Stimulated activated CD4-positive, alpha-beta T cell treated with anti-CD3 and anti-CD28 coated beads, Interleukin-1b, Interleukin-23, amount 100 ng/mL, for 1 hour (primary cell): ENCODE results near the gene ARHGAP26.

Experiments
- DNase-seq, 2 donors: peaks; one replicate each; pipeline ENCODE4 v3.0.0-alpha.2; 2020; ENCODE audit warnings: low read depth in 2 of 2

Gene ARHGAP26

DNA sequence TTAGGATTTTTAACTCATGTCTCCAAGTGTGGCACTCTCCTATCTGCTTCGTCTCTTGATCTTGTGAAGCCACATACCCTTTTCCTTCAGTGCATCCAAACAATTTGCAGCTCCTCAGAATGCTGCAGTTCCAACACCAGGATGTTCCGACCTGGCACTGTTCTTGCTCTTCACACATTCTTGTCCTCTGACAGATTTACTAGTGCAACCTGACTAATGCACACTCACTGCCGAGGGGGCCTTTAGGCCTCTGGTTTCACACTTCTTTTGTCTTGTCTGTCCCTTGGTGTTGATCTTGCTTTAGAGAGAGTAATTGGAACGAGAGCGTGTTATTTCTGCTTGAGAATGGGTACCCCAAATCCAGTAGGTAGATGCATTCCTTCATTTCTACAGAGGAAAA, 15.0 kb downstream of the ARHGAP26 start:
- no peak for DNase-seq

DNA sequence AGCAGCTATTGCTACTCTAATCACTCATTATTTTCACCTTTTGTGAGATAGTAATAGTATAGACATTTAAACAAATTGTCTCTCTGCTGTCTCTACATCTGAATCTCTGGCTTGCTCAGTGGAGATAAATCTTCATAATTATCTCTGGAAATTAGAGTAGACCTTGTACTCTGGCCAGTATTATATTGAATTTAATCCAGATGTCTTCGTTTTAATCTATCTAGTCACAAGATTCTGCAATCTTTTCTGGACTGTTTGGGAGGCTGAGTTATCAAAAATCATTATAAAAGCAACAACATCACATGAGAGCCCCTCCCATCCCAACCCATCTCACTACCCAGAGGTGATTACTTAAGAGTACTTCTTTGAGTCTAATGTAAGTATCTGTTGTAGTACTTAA, 19.0 kb downstream of the ARHGAP26 start:
- DNase-seq, result no peak

DNA sequence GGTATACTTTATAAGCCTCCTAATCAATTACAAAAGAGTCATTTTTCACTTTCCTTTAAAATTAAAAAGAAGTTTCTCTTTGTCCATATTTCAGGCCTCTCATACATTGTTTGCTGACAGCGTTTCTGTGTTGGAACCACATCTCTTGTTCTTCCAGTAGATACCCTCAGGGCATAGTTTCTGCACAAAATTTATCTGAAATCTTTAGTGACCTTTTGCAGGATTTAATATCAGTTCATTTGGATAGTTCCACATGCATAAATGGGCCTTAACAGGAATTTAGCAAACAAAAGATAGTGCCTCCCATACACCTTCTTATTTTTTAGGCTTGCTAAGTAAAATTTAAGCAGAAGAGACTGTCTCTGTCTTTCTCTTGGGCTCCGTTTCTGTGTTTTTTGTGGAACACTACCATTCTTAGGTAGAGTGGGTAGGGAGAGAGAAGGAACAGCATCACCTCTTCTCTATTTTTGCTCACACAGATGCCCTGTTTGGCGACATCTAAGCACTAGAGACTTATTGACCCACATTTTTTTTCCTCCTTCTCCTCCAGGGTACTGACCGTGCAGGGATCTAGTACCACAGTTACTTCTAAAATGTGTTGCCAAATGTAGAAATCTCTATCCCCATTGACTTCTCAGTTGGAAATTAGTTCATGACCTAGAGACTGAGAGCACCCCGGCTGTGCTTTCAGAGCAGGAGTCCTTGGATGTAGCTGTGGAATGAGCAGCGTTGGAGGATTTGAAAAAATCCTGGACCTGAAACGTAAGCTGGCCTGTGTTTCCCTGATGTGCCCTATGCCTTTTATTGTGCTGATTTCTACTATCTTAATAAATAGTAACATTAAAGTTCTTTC, 22.1 kb downstream of the ARHGAP26 start:
- no peak for DNase-seq

DNA sequence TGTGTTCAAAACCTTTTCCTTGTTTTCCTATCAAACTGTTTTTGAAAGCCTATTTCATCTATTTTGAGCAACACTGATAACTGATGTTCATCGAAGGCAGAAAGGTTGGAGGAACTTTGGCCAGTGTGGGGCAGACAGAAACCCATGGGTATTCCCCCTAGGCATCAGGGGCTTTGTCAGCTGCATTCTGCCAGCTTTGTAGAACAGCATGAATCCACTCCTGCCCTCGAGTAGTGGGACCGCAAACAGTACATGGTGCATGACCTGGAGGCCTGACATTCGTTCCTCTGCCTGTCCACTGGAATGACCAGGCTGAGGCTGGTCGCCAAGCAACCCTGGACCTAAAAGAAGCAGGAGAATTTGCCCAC, 22.7 kb downstream of the ARHGAP26 start:
- DNase-seq, result no peak

DNA sequence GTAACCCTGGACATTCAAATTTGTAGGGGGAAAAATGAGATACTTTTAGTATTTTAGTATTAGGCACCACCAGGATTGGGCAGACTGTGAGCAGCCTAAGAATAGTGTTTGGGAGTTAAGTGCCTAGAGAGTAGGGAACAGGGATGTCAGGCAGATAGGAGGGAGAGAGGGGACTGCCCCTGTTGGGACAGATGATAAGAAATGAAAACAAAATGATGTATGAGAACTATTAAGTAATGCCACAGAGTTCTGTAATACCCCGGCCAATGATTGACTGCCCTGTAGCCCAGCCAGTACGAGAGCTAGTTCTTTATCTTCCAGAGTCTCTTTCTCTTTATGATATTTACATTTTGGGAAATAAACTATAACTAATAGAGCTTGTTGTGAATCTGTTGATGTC, 24.4 kb downstream of the ARHGAP26 start:
- DNase-seq, result no peak

DNA sequence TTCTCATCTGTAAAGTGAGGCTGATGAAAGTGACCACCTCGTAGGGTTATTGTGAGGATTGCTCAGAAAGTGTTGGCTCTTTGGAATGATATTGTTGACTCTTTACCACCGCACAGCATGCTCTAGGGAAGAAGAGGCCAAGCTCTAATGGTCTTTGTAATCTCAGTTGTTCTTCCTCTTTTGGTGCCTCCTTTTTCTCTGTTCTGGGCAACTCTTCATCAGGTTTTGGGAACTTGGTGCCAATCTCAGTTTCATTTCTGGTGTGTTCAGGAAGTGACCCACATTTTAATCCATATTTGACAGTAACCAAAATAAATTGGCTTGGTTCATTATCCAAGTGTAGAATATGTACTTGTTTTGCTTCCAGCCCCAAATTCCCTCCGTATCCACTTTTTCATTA, 25.1 kb downstream of the ARHGAP26 start:
- no peak for DNase-seq

DNA sequence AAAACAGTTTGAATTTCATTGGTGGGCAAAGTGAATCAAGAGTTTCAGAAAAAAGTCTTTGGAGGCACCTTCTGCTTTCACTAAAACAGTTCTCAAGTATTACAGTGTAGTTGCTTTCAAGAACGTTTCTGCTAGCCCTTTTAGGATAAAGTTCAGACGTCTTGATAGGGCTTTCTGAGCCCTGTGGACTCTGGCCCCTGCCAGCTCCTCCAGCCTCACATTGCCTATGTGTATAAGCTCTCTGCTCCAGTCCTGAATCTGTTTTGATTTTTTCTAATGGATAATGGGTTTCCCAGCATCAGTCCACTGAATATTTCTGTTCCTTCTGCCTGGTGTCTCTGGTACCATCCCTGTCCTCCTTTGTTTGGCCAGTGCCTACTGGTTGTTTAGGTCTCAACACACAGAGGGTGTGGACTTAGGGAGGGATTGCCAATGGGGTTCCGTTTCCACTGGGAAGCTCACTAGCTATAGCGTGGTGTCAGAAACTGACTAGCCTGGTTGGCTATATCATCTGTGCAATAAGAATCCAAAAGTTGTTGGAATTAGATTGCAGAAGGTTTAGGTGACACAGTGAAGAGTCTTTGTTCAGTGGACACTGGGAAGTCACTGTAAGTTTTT, 26.4 kb downstream of the ARHGAP26 start:
- no peak for DNase-seq

DNA sequence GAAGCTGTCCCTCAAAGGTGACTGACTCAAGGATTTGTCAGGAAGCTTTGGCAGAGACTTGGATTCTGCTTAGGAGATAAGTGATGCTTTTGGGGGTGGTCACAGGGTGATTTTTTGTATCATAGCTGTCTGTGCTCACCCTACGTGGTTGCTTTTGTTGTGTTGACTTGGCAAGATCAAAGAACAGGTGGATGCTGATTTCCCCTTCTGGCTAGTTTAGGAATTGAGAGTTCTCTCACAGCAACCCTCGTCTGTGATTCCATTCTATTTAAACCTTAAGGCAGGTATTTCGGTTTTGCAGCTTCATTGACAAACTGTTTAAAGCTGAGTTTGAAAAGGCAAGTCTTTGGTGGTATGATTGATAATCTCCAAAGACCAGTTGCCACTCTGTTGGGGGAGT, 27.2 kb downstream of the ARHGAP26 start:
- no peak for DNase-seq

DNA sequence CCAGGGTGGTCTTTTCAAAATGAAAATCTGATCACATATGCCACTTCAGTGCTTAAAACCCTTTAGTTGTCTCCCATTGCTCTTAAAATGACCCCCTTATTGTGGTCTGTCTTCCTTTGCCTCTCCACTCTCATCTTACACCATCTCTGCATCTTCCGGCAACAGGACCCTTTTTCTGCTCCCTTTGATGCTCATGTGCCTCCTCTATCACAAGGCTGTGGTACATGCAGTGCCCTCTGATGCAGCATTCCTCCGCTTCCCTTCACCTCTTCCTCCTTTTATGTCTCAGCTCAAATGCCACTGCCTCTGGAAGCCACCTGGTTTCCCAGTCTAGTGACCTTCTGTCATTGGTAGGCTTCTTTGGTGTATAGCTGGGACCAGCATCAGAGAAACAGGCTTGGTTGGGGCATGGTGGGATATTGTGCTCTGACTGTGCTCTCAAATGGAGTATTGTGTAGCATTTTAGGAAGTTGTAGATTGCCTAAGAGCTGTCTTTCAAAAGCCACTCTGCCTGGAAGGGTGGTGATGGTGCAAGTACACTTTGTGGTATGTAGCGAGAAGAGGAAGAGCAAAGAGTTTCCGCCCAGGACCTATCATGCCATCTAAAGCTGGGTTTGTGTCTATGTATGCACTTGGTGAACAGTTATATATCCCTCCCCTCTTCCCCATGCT, 28.1 kb downstream of the ARHGAP26 start:
- DNase-seq, result no peak

DNA sequence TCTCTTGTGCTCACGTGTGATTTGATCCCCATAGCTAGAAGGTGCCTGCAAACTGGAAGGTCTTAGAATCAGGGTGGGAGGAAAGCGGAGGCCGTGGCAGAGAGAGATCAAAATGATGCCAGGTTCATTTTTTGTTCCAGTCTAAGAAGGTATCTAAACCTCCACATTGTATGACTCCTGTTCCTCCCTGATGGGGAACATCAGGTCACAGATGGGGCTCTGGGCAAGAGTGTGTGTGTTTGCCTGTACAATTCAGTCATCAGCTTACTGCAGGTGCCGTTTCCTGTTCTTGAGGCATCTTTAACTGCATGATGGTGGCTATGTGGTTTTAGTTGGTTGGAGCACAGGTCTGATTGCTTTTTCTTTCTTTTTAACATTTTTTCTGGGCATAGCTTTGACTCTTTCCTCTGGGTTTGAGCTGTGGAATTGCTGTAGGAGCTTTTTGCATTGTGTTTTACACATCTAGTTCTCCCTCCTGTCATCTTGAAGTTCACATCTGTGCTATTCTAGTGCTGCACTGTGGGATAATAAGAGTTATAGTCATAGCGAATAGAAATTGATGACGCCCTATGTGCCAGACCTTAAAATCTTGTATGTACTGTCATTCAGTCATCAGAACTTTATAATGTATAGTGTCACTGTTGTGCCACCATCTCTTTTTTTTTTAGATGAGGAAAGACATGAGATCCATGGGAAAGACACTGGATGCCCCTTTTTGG, 30.8 kb downstream of the ARHGAP26 start:
- no peak for DNase-seq

DNA sequence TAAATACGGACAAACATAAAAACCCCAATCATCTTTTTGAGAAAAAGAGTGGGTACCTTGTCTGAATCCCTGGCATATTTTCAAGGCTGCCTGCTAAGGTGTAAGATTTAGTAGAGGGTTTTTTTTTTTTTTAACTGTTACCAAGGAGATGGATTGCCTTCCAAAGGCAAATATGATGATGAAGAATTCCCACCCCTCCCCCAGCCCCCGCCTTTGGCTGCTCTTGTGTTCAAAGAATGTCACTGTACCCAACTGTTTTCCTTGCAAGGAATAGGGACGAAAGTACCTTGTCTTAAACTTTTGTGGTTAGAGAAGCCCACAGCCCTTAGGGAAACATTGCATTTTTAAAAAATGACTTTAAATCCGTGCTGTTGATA, 31.3 kb downstream of the ARHGAP26 start:
- no peak for DNase-seq

DNA sequence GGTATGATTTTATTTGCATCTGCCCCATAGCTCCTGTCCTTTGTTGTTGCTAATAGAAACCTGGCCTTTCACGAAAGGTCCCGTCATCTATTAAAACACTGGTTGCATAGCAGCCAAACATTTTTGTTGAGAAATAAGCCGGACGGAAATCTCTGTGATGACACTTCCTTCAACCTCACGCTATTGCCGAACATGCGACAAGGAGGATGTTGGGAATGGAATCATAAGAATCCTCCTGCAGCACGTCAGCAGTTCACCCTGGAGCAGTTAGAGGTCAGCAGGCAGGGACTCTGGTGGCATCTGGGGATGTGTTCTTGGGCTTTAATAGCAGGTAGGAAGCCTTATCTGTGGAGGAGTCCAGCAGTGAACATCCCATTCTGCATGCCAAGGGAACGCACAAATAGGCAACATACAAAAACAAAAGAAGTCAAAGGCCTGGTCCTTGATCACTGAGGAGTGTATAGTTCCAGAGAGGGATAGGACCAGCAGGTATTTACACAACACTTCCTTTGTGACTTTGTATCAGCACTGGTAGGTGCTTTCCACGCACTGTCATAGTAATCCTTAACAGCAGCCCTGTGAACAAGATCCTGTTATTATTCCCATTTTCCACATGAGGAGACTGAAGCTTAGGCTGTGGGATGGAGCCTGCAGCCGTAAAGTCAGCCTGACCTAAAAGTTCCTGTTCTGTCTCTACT, 33.4 kb downstream of the ARHGAP26 start:
- DNase-seq, result no peak

DNA sequence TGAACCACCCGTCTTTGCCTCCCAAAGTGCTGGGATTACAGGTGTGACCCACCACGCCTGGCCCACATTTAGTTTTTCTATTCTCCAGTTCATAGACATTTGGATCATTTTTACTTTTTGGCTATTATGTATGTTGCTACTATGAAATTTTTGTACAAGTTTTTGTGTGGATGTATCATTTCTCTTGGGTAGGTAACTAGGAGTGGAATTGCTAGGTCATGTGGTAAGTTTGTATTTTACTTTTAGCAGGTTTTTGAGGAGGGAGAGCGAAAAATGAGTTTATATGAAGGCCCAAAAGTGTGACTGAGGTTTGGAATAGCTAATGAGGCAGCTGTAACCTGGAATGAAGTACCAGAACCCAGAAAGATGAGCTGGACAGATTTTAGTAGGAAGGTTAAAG, 35.2 kb downstream of the ARHGAP26 start:
- no peak for DNase-seq

DNA sequence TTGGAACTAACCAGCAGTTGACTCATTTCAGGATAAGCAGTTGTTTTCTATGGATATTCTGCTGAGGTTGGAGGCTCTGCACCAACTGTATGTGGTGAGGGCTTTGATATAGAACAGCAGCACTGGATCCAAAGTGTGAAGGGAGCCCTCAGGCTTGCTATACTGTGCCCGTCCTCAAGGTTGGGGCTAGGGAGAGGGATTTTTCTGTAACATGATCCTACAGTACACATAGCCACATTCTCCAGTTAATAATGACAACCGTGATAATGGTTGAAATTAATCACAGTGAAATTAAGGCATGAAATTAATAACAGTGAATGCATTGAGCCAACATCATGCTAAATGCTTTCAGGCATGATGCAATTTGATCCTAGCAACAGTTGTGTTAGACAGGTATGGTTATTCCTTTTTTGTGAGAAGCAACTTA, 36.7 kb downstream of the ARHGAP26 start:
- DNase-seq, result no peak

DNA sequence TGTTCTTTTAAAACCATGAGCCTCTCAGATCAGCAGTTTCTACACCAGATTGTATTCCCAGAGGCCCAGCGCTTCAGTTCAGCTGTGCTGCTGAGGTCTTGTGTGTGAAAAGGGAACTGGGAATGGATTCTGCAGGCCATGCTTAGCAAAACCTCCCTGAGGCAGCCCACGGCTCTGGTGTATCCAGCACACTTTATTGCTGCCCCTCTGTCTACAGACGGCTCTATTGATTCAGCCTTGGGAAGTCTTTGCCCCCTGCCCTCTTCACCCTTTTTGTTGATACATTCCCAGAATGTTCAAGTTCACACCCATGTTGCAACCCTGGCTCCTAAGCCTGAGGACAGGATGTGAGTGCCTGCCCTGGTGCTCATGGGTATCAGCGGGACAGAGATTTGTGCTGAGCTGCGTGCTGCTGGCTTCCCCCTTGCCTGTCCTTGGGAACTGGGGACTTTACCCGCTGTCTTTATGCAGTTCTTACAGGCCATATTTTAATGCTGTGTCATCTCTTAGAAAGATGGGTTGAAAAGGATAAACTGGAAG, 37.3 kb downstream of the ARHGAP26 start:
- DNase-seq, result no peak

DNA sequence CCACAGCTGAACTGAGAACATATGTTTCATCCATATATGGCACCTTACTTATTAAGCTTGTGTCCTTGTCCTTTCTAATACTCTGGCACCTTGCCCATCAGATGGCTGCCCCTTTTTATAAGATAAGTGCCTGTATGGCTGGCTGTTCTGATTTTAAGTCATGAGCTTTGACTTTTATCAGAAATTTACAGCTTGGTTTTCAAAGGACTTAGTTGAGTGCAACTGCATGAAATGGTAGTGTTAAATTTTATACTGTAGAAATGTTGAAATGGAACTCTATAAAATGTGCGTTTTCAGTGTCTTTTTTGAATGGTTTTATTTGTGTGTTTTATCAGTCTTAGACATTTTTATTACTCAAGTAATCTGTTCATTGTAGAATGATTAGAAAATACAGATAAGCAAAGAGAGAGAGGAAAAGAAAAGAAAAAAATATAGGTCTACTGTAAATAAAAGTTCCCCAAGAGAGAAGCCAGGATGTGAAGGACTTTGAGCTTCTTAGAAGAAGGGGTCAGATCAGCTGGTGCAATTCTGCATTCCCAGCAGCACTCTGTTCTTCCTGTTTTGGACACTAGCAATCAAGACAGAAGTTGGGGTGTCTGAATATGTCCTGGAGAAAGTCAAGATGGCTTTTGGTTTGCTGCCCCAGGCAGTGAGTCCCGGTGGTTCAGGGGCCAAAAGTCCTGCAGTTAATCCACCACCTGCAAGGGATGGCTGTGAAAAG, 38.9 kb downstream of the ARHGAP26 start:
- no peak for DNase-seq

DNA sequence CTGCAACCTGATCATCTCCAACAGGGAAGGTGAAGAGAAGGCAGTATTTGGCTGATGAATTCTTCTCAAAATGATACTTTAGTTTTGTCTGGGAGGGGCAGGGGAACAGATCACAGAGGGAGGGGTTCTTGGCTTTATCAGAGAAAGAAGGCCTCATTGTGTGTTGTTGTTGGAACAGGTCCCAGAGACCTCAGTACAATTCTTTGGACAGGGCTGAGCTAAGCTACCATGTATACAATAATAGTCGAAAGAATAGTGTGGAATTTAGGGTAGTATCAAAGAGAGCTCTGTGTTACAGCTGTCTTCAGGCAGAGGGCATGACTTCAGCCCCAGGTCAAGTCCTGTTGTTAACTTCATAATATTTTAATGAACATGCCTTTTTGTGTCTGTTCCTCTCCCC, 39.9 kb downstream of the ARHGAP26 start:
- DNase-seq, result no peak

DNA sequence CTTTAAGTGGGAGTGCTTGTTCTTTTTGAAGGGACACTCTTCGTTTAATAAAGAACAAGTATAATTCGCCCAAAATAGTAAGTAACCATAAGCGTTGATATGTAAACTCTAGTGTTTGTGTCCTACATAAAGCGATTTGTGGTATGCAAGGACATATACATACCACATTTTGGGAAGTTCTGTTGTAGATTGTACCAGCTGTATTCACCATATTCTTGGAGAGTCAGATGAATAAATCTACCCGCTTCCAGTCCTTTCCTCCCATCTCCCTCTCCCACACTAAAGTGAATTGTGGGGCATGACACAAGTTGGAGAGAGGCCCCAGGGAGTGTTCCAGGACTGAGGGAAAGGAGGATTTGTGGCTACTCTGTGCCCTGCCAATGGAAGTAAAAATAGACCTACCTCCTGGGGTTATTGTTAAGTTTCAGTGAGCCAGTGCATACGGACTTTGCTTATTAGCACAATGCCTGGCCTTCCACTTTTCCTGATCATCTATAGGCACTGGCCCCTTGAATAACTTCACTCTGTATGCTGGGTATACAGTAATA, 40.6 kb downstream of the ARHGAP26 start:
- no peak for DNase-seq

DNA sequence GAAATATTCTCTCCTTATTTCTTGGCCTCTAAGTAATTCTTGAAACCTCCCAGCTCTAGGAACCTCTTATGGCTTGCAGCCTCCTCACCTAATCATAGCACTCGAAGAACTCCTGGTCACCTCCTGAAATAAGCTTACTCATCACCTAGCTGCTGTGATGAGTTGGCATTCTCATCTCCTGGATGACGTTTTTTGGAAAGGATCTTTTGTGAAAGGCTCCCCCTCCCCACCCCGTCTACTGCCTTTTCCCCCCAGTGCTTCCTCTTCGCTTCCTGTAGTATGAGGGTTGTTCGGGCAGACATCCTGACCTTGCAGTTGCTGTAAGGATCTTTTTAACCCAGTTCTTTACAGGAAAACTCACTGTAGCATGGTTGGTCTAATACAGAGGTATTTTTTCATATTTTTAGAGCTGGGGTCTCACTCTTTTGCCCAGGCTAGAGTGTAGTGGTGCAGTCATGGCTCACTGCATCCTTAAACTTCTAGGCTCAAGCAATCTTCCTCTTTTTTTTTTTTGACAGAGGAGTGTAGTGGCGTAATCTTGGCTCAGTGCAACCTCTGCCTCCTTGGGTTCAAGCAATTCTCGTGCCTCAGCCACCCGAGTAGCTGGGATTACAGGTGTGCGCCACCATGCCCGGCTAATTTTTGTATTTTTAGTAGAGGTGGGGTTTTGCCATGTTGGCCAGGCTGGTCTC, 41.8 kb downstream of the ARHGAP26 start:
- no peak for DNase-seq

DNA sequence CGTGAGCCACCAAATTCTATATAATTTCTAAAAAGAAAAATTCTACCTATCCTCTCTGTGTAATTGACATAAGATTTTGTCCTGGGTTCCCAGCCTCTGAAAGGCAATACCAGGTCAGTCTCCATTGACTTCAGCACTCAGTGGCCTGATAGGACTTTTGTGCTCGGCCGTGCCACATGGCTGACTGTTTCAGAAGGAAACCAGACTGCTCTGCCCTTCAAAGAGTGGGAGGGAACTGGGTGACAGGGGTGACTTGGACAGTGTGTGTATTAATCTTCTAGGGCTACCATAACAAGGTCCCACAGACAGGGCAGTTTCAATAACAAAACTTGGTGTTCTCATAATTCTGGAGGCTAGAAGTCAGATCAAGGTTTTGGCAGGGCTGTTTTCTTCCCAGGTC, 43.0 kb downstream of the ARHGAP26 start:
- DNase-seq, result no peak
